Karpas-422 (cell line): Measurements from ENCODE around the gene NIPBL. TPM values are rescaled to one million over a fixed set of nuclear protein-coding genes. Genes with fewer than 3 reads are reported as not detected.

ENCODE experiments used
- DNase-seq: peaks from one replicate; pipeline ENCODE4 v3.0.0-alpha.2; 2015
- H2AFZ ChIP-seq: fragments of 200-600 bp; sonication (generic); 2 replicates; pipeline ENCODE4 v1.6.1; 2014; ENCODE audit warnings: antibody characterized with exemption, low read length, mixed read lengths
- H3K27ac ChIP-seq: fragments of 200-600 bp; sonication (generic); 2 replicates; pipeline ENCODE4 v1.5.1; 2014; ENCODE audit warnings: mild to moderate bottlenecking, low read length, moderate library complexity
- H3K27me3 ChIP-seq: fragments of 200-600 bp; sonication (generic); 2 replicates; pipeline ENCODE4 v1.6.1; 2014; ENCODE audit warnings: low read length, mixed read lengths
- H3K36me3 ChIP-seq: fragments of 200-600 bp; sonication (generic); 2 replicates; pipeline ENCODE4 v1.6.1; 2014; ENCODE audit warnings: low read length, mixed read lengths; ENCODE audit not compliant: insufficient read depth
- H3K4me1 ChIP-seq: fragments of 200-600 bp; sonication (generic); 2 replicates; pipeline ENCODE4 v1.6.1; 2014; ENCODE audit warnings: mild to moderate bottlenecking, low read length, mixed read lengths
- H3K4me2 ChIP-seq: fragments of 200-600 bp; sonication (generic); 2 replicates; pipeline ENCODE4 v1.6.1; 2014; ENCODE audit warnings: low read length, low read depth, mild to moderate bottlenecking; ENCODE audit not compliant: poor library complexity, severe bottlenecking
- H3K4me3 ChIP-seq: fragments of 200-600 bp; sonication (generic); 2 replicates; pipeline ENCODE4 v1.5.1; 2014; ENCODE audit warnings: mild to moderate bottlenecking, antibody characterized with exemption, low read length, mixed read lengths
- H3K79me2 ChIP-seq: fragments of 200-600 bp; sonication (generic); 2 replicates; pipeline ENCODE4 v1.6.1; 2014; ENCODE audit warnings: mild to moderate bottlenecking, low read length, mixed read lengths
- H3K9ac ChIP-seq: fragments of 200-600 bp; sonication (generic); 2 replicates; pipeline ENCODE4 v1.6.0; 2014; ENCODE audit warnings: low read length
- H3K9me2 ChIP-seq: fragments of 200-600 bp; sonication (generic), shearing (Covaris generic); replicated peaks from 2 replicates; pipeline ENCODE4 v1.6.0; 2014; ENCODE audit warnings: mild to moderate bottlenecking, low read length, moderate library complexity; ENCODE audit not compliant: insufficient read depth
- H3K9me3 ChIP-seq: fragments of 300-700, 200-600 bp; sonication (generic); 2 replicates; pipeline ENCODE4 v1.6.1; 2014; ENCODE audit warnings: low read length, mixed read lengths
- H4K20me1 ChIP-seq: fragments of 200-600 bp; sonication (generic); 2 replicates; pipeline ENCODE4 v1.6.1; 2014; ENCODE audit warnings: mild to moderate bottlenecking, antibody characterized with exemption, low read length, low read depth; ENCODE audit not compliant: insufficient read depth
- total RNA-seq: library from RNA; depleted of rRNA; stranded (reverse); fragments of >200 nt; shearing (Covaris generic); gene quantifications from 2 replicates; pipeline ENCODE4 v1.2.3, GENCODE V29; 2014; ENCODE audit warnings: low replicate concordance

The NIPBL gene
- total RNA-seq, 1 experiment from 2014 or later = 65.9 TPM

- H3K4me1 ChIP-seq = no peaks in the 10 kb centered on the region
- DNase-seq = no peak
- no peak overlapping the region for H3K4me2 ChIP-seq
- peaks cover 43% of the 10 kb centered on the region for H3K79me2 ChIP-seq
- no peaks in the 10 kb centered on the region for H3K27me3 ChIP-seq
- no peaks in the 10 kb centered on the region for H4K20me1 ChIP-seq
- H3K9me3 ChIP-seq = no peaks in the 10 kb centered on the region; the same call in 1 of the 2 replicates
- no peak overlapping the region for H3K27ac ChIP-seq
- no peak overlapping the region for H3K4me3 ChIP-seq
- H2AFZ ChIP-seq = no peak overlapping the region
- H3K36me3 ChIP-seq = peaks cover 42% of the 10 kb centered on the region
- H3K9ac ChIP-seq = no peak overlapping the region
- H3K9me2 ChIP-seq = no peaks in the 10 kb centered on the region
Observed at GRCh38 chr5:36969700-36970395, 93.3 kb downstream of the NIPBL start.

- H3K36me3 ChIP-seq = peaks cover 60% of the 10 kb centered on the region
- no peaks in the 10 kb centered on the region for H4K20me1 ChIP-seq
- H2AFZ ChIP-seq = no peak overlapping the region
- peaks cover 88% of the 10 kb centered on the region for H3K79me2 ChIP-seq
- H3K27me3 ChIP-seq = no peaks in the 10 kb centered on the region
- H3K4me1 ChIP-seq = no peaks in the 10 kb centered on the region
- H3K9ac ChIP-seq = no peak overlapping the region
- no peak overlapping the region for H3K27ac ChIP-seq
- no peak overlapping the region for H3K4me3 ChIP-seq
- no peak overlapping the region for H3K4me2 ChIP-seq
- no peaks in the 10 kb centered on the region for H3K9me2 ChIP-seq
- peaks cover 14% of the 10 kb centered on the region; the same call in 1 of the 2 replicates for H3K9me3 ChIP-seq
- DNase-seq = no peak
Observed at GRCh38 chr5:36978196-36978595, 101.6 kb downstream of the NIPBL start.

GRCh38 chr5:36982146-36982545, 105.6 kb downstream of the NIPBL start:
- no peaks in the 10 kb centered on the region for H4K20me1 ChIP-seq
- peaks cover 45% of the 10 kb centered on the region for H3K36me3 ChIP-seq
- H3K4me1 ChIP-seq = no peaks in the 10 kb centered on the region
- no peak overlapping the region for H3K27ac ChIP-seq
- H3K4me2 ChIP-seq = no peak overlapping the region
- DNase-seq = no peak
- H3K9me3 ChIP-seq = peaks cover 9% of the 10 kb centered on the region; the same call in 1 of the 2 replicates
- peaks cover 7% of the 10 kb centered on the region; the same call in 1 of the 2 replicates for H3K9me2 ChIP-seq
- H3K79me2 ChIP-seq = peaks cover 97% of the 10 kb centered on the region
- H3K4me3 ChIP-seq = no peak overlapping the region
- H3K9ac ChIP-seq = no peak overlapping the region
- H2AFZ ChIP-seq = no peak overlapping the region
- no peaks in the 10 kb centered on the region for H3K27me3 ChIP-seq

GRCh38 chr5:36985387-36985786, 108.8 kb downstream of the NIPBL start:
- DNase-seq = no peak
- no peaks in the 10 kb centered on the region for H3K27me3 ChIP-seq
- peaks cover 24% of the 10 kb centered on the region for H3K36me3 ChIP-seq
- no peak overlapping the region for H3K27ac ChIP-seq
- no peaks in the 10 kb centered on the region for H3K9me3 ChIP-seq
- peaks cover 7% of the 10 kb centered on the region; the same call in 1 of the 2 replicates for H3K9me2 ChIP-seq
- H3K4me3 ChIP-seq = no peak overlapping the region
- H3K9ac ChIP-seq = no peak overlapping the region
- no peaks in the 10 kb centered on the region for H4K20me1 ChIP-seq
- no peak overlapping the region for H2AFZ ChIP-seq
- H3K79me2 ChIP-seq = peaks cover 97% of the 10 kb centered on the region
- no peaks in the 10 kb centered on the region for H3K4me1 ChIP-seq
- no peak overlapping the region for H3K4me2 ChIP-seq

- peaks cover 7% of the 10 kb centered on the region; the same call in 1 of the 2 replicates for H3K9me2 ChIP-seq
- no peak overlapping the region for H3K4me2 ChIP-seq
- H3K36me3 ChIP-seq = peaks cover 19% of the 10 kb centered on the region; the same call in 1 of the 2 replicates
- no peaks in the 10 kb centered on the region for H3K9me3 ChIP-seq
- no peak overlapping the region for H3K27ac ChIP-seq
- no peaks in the 10 kb centered on the region for H3K4me1 ChIP-seq
- DNase-seq = no peak
- H4K20me1 ChIP-seq = no peaks in the 10 kb centered on the region
- H3K79me2 ChIP-seq = peaks cover 93% of the 10 kb centered on the region
- no peak overlapping the region for H3K9ac ChIP-seq
- no peak overlapping the region for H2AFZ ChIP-seq
- H3K4me3 ChIP-seq = no peak overlapping the region
- no peaks in the 10 kb centered on the region for H3K27me3 ChIP-seq
Observed at GRCh38 chr5:36988396-36988795, 111.8 kb downstream of the NIPBL start.

GRCh38 chr5:36998578-36998977, 122.0 kb downstream of the NIPBL start:
- Histone ChIP-seq H2AFZ (no peak overlapping the region), H3K9me3 (no peaks in the 10 kb centered on the region), H3K9ac (no peak overlapping the region), H3K79me2 (peaks cover 44% of the 10 kb centered on the region), H3K9me2 (no peaks in the 10 kb centered on the region), H3K4me1 (peaks cover 15% of the 10 kb centered on the region), H3K36me3 (peaks cover 43% of the 10 kb centered on the region), H3K27ac (peak overlapping the region; percentile 55), H3K4me2 (peak overlapping the region; percentile 12), H4K20me1 (no peaks in the 10 kb centered on the region), H3K4me3 (no peak overlapping the region), H3K27me3 (no peaks in the 10 kb centered on the region)
- DNase-seq = peak; percentile 52

- Histone ChIP-seq H3K9me3 (no peaks in the 10 kb centered on the region), H2AFZ (no peak overlapping the region), H3K79me2 (peaks cover 15% of the 10 kb centered on the region; the same call in 1 of the 2 replicates), H3K4me1 (peaks cover 15% of the 10 kb centered on the region), H3K36me3 (peaks cover 37% of the 10 kb centered on the region; the same call in 1 of the 2 replicates), H3K4me3 (no peak overlapping the region), H3K27me3 (no peaks in the 10 kb centered on the region), H3K27ac (no peak overlapping the region), H3K9ac (no peak overlapping the region), H3K4me2 (no peak overlapping the region), H3K9me2 (no peaks in the 10 kb centered on the region), H4K20me1 (no peaks in the 10 kb centered on the region)
- DNase-seq = no peak
Observed at GRCh38 chr5:37002176-37002751, 125.7 kb downstream of the NIPBL start.

GRCh38 chr5:37005252-37005651, 128.7 kb downstream of the NIPBL start:
- Histone ChIP-seq H3K9me3 (no peaks in the 10 kb centered on the region), H3K27ac (no peak overlapping the region), H3K79me2 (peaks cover 4% of the 10 kb centered on the region; the same call in 1 of the 2 replicates), H3K4me1 (no peaks in the 10 kb centered on the region), H3K9me2 (no peaks in the 10 kb centered on the region), H3K36me3 (peaks cover 63% of the 10 kb centered on the region; the same call in 1 of the 2 replicates), H2AFZ (no peak overlapping the region), H4K20me1 (no peaks in the 10 kb centered on the region), H3K4me2 (no peak overlapping the region), H3K27me3 (no peaks in the 10 kb centered on the region), H3K4me3 (no peak overlapping the region), H3K9ac (no peak overlapping the region)
- no peak for DNase-seq
